HEK293 (cell line): ENCODE results near the gene ARHGAP1.

Source experiments
- EGR2 ChIP-seq: fragments of 450-650 bp; formaldehyde crosslinking; IDR thresholded peaks from 2 replicates; pipeline ENCODE4 v1.5.1; 2016; ENCODE audit warnings: low read depth, missing biosample characterization, missing genetic modification characterization
- ZBTB21 ChIP-seq: fragments of 450-650 bp; formaldehyde crosslinking; IDR thresholded peaks from 2 replicates; pipeline ENCODE4 v1.5.1; 2017; ENCODE audit warnings: missing biosample characterization, missing genetic modification characterization
- ZNF169 ChIP-seq: fragments of 450-650 bp; formaldehyde crosslinking; IDR thresholded peaks from 2 replicates; pipeline ENCODE4 v1.5.1; 2016; ENCODE audit warnings: missing biosample characterization, missing genetic modification characterization
- ZNF302 ChIP-seq: fragments of 450-650 bp; formaldehyde crosslinking; IDR thresholded peaks from 2 replicates; pipeline ENCODE4 v1.5.1; 2016; ENCODE audit warnings: missing biosample characterization, missing genetic modification characterization, low read depth
- ZNF48 ChIP-seq: fragments of 450-650 bp; formaldehyde crosslinking; IDR thresholded peaks from 2 replicates; pipeline ENCODE4 v1.5.1; 2016; ENCODE audit warnings: missing biosample characterization, missing genetic modification characterization
- ZNF548 ChIP-seq: fragments of 450-650 bp; formaldehyde crosslinking; IDR thresholded peaks from 2 replicates; pipeline ENCODE4 v1.5.1; 2016; ENCODE audit warnings: missing biosample characterization, missing genetic modification characterization
- ZNF600 ChIP-seq: fragments of 450-650 bp; formaldehyde crosslinking; IDR thresholded peaks from 2 replicates; pipeline ENCODE4 v1.5.1; 2016; ENCODE audit warnings: missing biosample characterization, missing genetic modification characterization
- ZNF660 ChIP-seq: fragments of 450-650 bp; IDR thresholded peaks from 2 replicates; pipeline ENCODE4 v1.5.1; 2018; ENCODE audit warnings: missing biosample characterization, mild to moderate bottlenecking, missing genetic modification characterization
- ZNF768 ChIP-seq: fragments of 450-650 bp; formaldehyde crosslinking; IDR thresholded peaks from 2 replicates; pipeline ENCODE4 v1.5.1; 2018; ENCODE audit warnings: missing biosample characterization, mild to moderate bottlenecking, missing genetic modification characterization
- ZSCAN30 ChIP-seq: fragments of 450-650 bp; IDR thresholded peaks from 2 replicates; pipeline ENCODE4 v1.5.1; 2018; ENCODE audit warnings: missing biosample characterization, mild to moderate bottlenecking, missing genetic modification characterization, moderate library complexity
- TF ChIP-seq, protein P1 (sequence below): fragments of 450-650 bp; formaldehyde crosslinking; IDR thresholded peaks from 2 replicates; pipeline ENCODE4 v1.5.1; 2016; ENCODE audit warnings: missing biosample characterization, missing genetic modification characterization
- TF ChIP-seq, protein P2 (sequence below): fragments of 450-650 bp; formaldehyde crosslinking; IDR thresholded peaks from 2 replicates; pipeline ENCODE4 v1.5.1; 2016; ENCODE audit warnings: missing biosample characterization, missing genetic modification characterization
- TF ChIP-seq, protein P3 (sequence below): fragments of 450-650 bp; formaldehyde crosslinking; IDR thresholded peaks from 2 replicates; pipeline ENCODE4 v1.5.1; 2016; ENCODE audit warnings: missing biosample characterization, missing genetic modification characterization, borderline replicate concordance

DNA sequence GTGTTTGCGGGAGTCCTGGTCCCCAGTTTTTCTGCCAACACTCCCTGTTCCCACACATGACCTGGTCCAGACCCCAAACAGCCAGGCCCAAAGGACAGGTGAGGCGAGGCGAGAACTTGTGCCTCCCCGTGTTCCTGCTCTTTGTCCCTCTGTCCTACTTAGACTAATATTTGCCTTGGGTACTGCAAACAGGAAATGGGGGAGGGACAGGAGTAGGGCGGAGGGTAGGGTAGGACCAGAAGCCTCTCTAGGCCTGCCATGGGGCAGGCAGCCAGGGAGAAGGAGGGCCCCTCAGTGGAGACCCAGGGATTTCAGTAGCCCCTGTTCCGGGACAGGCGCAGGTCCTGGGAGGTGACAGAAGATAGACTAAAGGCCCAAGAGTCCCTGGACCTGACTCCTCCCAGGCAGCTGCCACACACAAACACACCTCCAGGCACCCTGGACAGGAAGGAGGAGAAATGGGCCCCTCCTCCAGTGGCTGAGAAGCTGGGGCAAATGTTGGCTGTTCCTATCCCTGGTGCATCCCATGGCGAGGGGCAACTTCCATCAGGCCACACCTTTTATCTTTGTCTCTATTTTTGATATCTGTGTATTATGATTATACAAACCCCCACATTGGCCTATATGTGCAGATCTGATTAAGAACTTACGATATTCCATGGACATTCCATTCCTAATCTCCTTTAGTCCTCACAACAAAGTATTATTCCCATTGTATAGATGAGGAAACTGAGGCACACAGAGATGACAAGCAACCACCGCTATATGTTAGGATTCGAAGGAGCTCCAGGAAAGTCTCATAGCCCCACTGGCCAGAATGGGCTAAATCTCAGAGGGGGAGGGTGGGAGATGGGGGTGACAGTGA lies 18.0 kb upstream of the ARHGAP1 start:
- TF ChIP-seq ZNF48 (tag by site-specific recombination) = no peak
- TF ChIP-seq, protein P1, sequence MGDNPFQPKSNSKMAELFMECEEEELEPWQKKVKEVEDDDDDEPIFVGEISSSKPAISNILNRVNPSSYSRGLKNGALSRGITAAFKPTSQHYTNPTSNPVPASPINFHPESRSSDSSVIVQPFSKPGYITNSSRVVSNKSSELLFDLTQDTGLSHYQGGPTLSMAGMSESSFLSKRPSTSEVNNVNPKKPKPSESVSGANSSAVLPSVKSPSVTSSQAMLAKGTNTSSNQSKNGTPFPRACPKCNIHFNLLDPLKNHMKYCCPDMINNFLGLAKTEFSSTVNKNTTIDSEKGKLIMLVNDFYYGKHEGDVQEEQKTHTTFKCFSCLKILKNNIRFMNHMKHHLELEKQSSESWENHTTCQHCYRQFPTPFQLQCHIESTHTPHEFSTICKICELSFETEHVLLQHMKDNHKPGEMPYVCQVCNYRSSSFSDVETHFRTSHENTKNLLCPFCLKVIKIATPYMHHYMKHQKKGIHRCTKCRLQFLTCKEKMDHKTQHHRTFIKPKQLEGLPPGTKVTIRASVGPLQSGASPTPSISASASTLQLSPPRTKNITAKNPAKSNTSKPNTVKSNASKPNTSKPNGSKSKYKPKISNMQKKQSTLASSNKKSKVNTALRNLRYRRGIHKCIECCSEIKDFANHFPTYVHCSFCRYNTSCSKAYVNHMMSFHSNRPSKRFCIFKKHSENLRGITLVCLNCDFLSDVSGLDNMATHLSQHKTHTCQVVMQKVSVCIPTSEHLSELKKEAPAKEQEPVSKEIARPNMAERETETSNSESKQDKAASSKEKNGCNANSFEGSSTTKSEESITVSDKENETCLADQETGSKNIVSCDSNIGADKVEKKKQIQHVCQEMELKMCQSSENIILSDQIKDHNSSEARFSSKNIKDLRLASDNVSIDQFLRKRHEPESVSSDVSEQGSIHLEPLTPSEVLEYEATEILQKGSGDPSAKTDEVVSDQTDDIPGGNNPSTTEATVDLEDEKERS = no peak
- TF ChIP-seq ZNF600 (tag by site-specific recombination) = no peak
- TF ChIP-seq, protein P2, sequence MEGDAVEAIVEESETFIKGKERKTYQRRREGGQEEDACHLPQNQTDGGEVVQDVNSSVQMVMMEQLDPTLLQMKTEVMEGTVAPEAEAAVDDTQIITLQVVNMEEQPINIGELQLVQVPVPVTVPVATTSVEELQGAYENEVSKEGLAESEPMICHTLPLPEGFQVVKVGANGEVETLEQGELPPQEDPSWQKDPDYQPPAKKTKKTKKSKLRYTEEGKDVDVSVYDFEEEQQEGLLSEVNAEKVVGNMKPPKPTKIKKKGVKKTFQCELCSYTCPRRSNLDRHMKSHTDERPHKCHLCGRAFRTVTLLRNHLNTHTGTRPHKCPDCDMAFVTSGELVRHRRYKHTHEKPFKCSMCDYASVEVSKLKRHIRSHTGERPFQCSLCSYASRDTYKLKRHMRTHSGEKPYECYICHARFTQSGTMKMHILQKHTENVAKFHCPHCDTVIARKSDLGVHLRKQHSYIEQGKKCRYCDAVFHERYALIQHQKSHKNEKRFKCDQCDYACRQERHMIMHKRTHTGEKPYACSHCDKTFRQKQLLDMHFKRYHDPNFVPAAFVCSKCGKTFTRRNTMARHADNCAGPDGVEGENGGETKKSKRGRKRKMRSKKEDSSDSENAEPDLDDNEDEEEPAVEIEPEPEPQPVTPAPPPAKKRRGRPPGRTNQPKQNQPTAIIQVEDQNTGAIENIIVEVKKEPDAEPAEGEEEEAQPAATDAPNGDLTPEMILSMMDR (tag by site-specific recombination) = no peak
- TF ChIP-seq ZSCAN30 (tag by site-specific recombination) = no peak
- no peak for TF ChIP-seq ZNF169
- no peak for TF ChIP-seq EGR2 (tag by site-specific recombination)
- no peak for TF ChIP-seq ZNF302 (tag by site-specific recombination)
- TF ChIP-seq ZNF548 (tag by site-specific recombination) = no peak
- no peak for TF ChIP-seq ZBTB21 (tag by site-specific recombination)
- TF ChIP-seq, protein P3, sequence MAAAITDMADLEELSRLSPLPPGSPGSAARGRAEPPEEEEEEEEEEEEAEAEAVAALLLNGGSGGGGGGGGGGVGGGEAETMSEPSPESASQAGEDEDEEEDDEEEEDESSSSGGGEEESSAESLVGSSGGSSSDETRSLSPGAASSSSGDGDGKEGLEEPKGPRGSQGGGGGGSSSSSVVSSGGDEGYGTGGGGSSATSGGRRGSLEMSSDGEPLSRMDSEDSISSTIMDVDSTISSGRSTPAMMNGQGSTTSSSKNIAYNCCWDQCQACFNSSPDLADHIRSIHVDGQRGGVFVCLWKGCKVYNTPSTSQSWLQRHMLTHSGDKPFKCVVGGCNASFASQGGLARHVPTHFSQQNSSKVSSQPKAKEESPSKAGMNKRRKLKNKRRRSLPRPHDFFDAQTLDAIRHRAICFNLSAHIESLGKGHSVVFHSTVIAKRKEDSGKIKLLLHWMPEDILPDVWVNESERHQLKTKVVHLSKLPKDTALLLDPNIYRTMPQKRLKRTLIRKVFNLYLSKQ (tag by site-specific recombination) = no peak
- no peak for TF ChIP-seq ZNF768 (tag by site-specific recombination)
- TF ChIP-seq ZNF660 = no peak
